SK-N-SH (cell line): Measurements from ENCODE around the gene LINGO3.

Experiments
- EP300 ChIP-seq, 2 experiments: IDR thresholded peaks; 2 replicates each; pipeline versions ENCODE4 v1.4.0 to v1.6.1; 2012; ENCODE audit warnings: borderline replicate concordance in 1 of 2, low read depth in 1 of 2, low read length in 1 of 2
- EZH2phosphoT487 ChIP-seq: fragments of 200-600 bp; sonication (generic); IDR thresholded peaks from 2 replicates; pipeline ENCODE4 v1.6.1; 2017; ENCODE audit warnings: low read depth, mixed run types, mild to moderate bottlenecking, antibody characterized with exemption, moderate library complexity, borderline replicate concordance
- POLR2AphosphoS5 ChIP-seq: IDR thresholded peaks from 2 replicates; pipeline ENCODE4 v1.6.1; 2012; ENCODE audit warnings: low read depth, low read length
- RAD21 ChIP-seq: IDR thresholded peaks from 2 replicates; pipeline ENCODE4 v1.6.1; 2012; ENCODE audit warnings: mild to moderate bottlenecking, low read length
- TF ChIP-seq, protein P1 (sequence below): fragments of 200-600 bp; sonication (generic); IDR thresholded peaks from 2 replicates; pipeline ENCODE4 v1.6.1; 2017; ENCODE audit warnings: antibody characterized with exemption, mild to moderate bottlenecking, moderate library complexity
- TF ChIP-seq, protein P2 (sequence below): IDR thresholded peaks from 2 replicates; pipeline ENCODE4 v1.4.0; 2012; ENCODE audit warnings: low read depth

DNA sequence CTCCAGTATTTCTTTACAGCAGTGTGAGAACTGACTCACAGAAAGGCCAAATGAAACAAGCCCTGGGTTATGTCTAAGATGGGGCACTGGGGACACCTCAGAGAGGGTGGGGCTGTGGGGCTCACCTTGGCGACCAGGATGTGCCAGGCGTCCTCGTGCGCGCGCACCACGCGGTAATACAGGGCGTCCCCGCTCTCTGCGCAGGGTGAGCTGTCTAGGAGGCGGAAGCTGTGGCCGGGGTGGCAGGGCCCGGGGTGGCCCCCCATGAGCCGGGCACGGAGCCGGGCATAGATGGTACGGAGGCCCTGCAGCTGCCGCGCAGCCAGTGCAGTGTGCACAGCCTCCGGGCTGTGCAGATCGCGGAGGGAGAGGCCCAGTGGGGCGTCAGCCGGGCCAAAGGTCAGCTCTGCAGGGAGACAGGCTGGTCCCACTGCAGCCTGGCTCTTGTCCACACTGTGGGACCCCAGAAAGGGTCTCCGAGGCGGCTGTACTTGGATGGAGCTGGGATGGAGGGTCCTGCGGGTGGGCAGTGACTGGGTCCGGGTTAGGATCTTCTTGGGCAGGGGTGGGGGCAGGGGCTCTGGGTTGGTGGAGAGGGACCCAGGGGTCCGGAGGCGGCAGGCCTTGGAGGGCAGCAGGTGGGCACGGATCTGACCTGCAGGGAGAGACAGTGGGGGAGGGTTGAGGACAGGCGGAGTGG is 29.3 kb downstream of the LINGO3 start:
- TF ChIP-seq EZH2phosphoT487 (no peak), EP300 (IDR thresholded peaks at IDR 0.05; ENCODE audit: borderline replicate concordance in 1 of 2, low read depth in 1 of 2, low read length in 1 of 2) (no peak), POLR2AphosphoS5 (no peak), RAD21 (no peak)
- TF ChIP-seq, protein P1, sequence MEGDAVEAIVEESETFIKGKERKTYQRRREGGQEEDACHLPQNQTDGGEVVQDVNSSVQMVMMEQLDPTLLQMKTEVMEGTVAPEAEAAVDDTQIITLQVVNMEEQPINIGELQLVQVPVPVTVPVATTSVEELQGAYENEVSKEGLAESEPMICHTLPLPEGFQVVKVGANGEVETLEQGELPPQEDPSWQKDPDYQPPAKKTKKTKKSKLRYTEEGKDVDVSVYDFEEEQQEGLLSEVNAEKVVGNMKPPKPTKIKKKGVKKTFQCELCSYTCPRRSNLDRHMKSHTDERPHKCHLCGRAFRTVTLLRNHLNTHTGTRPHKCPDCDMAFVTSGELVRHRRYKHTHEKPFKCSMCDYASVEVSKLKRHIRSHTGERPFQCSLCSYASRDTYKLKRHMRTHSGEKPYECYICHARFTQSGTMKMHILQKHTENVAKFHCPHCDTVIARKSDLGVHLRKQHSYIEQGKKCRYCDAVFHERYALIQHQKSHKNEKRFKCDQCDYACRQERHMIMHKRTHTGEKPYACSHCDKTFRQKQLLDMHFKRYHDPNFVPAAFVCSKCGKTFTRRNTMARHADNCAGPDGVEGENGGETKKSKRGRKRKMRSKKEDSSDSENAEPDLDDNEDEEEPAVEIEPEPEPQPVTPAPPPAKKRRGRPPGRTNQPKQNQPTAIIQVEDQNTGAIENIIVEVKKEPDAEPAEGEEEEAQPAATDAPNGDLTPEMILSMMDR, result no peak
- TF ChIP-seq, protein P2, sequence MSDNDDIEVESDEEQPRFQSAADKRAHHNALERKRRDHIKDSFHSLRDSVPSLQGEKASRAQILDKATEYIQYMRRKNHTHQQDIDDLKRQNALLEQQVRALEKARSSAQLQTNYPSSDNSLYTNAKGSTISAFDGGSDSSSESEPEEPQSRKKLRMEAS, result no peak
